K562 (cell line): Measurements from ENCODE around the gene ING4.

Experiments used
- CBX3 ChIP-seq, 2 experiments: IDR thresholded peaks; 1 replicate in 1 of 2; 2 replicates in 1 of 2; pipeline ENCODE4 v1.6.1; 2012; ENCODE audit warnings: inconsistent platforms in 2 of 2, low read length in 2 of 2, borderline replicate concordance in 1 of 2, control low read depth in 1 of 2
- GABPA ChIP-seq: fragments of 200-800 bp; sonication (Bioruptor generic); conservative IDR thresholded peaks from 2 replicates; pipeline ENCODE4 v1.6.1; 2016; ENCODE audit warnings: low read depth, missing genetic modification characterization, missing compliant biosample characterization
- HDAC2 ChIP-seq: fragments of 450-650 bp; IDR thresholded peaks from 2 replicates; pipeline ENCODE4 v1.6.1; 2016; ENCODE audit warnings: mild to moderate bottlenecking
- NR2C2 ChIP-seq, 2 experiments: fragments of 200-800 bp in 1 of 2; sonication (Bioruptor generic) in 1 of 2; sonication (generic) in 1 of 2; formaldehyde crosslinking in 1 of 2; IDR thresholded peaks; 2 replicates each; pipeline versions ENCODE4 v1.6.1 to v1.8.0; 2016 to 2022; ENCODE audit warnings: mild to moderate bottlenecking in 1 of 2, missing compliant biosample characterization in 1 of 2, missing genetic modification characterization in 1 of 2, missing genetic modification reagents in 1 of 2
- POLR2AphosphoS5 ChIP-seq: IDR thresholded peaks from 2 replicates; pipeline ENCODE4 v1.6.1; 2011; ENCODE audit warnings: mild to moderate bottlenecking, low read depth, low read length, moderate library complexity; ENCODE audit not compliant: control insufficient read depth, insufficient read depth
- SMARCB1 ChIP-seq: IDR thresholded peaks from 2 replicates; pipeline ENCODE4 v1.6.1; 2011; ENCODE audit warnings: improper control_type of control experiment, low read depth; ENCODE audit not compliant: insufficient read length
- SMC3 ChIP-seq: conservative IDR thresholded peaks from 2 replicates; pipeline ENCODE4 v1.6.1; 2011; ENCODE audit warnings: low read depth, low read length, improper control_type of control experiment; ENCODE audit not compliant: insufficient read depth
- TGIF2 ChIP-seq: sonication (generic); formaldehyde crosslinking; IDR thresholded peaks from 2 replicates; pipeline ENCODE4 v1.8.1; 2022; ENCODE audit warnings: mild to moderate bottlenecking, missing genetic modification reagents, moderate library complexity
- ZNF121 ChIP-seq: sonication (generic); formaldehyde crosslinking; conservative IDR thresholded peaks from 2 replicates; pipeline ENCODE4 v1.8.0; 2022; ENCODE audit warnings: missing genetic modification reagents
- ZSCAN29 ChIP-seq: fragments of 450-650 bp; IDR thresholded peaks from 2 replicates; pipeline ENCODE4 v1.6.1; 2017
- TF ChIP-seq, protein P1 (sequence below), 3 experiments: IDR thresholded peaks in 2 of 3; conservative IDR thresholded peaks in 1 of 3; 2 replicates each; pipeline ENCODE4 v1.5.1; 2011 to 2012; ENCODE audit warnings: low read length in 3 of 3, mild to moderate bottlenecking in 3 of 3, control low read depth in 2 of 3, improper control_type of control experiment in 1 of 3, inconsistent platforms in 1 of 3, low read depth in 1 of 3, mixed read lengths in 1 of 3, moderate library complexity in 1 of 3; ENCODE audit not compliant: insufficient read depth in 2 of 3

DNA sequence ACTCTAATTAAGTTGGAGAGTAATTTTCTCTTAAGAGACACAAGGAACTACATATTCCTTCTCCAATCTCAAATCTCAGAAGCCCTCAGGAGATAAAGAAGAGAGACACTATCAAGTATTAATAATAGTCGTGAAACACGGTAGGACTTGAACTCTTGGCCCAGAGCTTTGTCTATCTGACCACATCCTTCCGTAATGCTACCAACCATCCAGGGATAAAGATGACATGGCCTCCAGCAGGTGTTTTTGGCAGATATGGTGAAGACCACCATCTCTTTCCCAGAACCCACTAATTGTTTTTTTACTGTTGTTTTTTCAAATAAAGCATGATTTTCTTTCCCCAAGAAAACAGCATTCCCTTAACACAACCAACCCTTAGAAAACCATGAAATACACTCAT is 22.9 kb upstream of the ING4 start:
- TF ChIP-seq, protein P1, sequence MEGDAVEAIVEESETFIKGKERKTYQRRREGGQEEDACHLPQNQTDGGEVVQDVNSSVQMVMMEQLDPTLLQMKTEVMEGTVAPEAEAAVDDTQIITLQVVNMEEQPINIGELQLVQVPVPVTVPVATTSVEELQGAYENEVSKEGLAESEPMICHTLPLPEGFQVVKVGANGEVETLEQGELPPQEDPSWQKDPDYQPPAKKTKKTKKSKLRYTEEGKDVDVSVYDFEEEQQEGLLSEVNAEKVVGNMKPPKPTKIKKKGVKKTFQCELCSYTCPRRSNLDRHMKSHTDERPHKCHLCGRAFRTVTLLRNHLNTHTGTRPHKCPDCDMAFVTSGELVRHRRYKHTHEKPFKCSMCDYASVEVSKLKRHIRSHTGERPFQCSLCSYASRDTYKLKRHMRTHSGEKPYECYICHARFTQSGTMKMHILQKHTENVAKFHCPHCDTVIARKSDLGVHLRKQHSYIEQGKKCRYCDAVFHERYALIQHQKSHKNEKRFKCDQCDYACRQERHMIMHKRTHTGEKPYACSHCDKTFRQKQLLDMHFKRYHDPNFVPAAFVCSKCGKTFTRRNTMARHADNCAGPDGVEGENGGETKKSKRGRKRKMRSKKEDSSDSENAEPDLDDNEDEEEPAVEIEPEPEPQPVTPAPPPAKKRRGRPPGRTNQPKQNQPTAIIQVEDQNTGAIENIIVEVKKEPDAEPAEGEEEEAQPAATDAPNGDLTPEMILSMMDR (IDR thresholded peaks at IDR 0.05 in 2 of 3, conservative IDR thresholded peaks at IDR 0.05 in 1 of 3; ENCODE audit: insufficient read depth in 2 of 3, low read depth in 1 of 3, low read length in 3 of 3), result no peak
- no peak for TF ChIP-seq HDAC2
- TF ChIP-seq SMARCB1, result no peak
- TF ChIP-seq TGIF2 (CRISPR knock-in tag), result no peak
- TF ChIP-seq SMC3, result no peak
- TF ChIP-seq ZNF121, result no peak
- no peak for TF ChIP-seq ZSCAN29
- TF ChIP-seq POLR2AphosphoS5, result no peak
- no peak for TF ChIP-seq NR2C2 (CRISPR knock-in tag; IDR thresholded peaks at IDR 0.05)
- TF ChIP-seq NR2C2 (tag; IDR thresholded peaks at IDR 0.05), result no peak
- no peak for TF ChIP-seq GABPA
- no peak for TF ChIP-seq CBX3 (IDR thresholded peaks at IDR 0.05; ENCODE audit: borderline replicate concordance in 1 of 2, low read length in 2 of 2)
